Measurements from ENCODE around the gene PRICKLE4. TPM values are rescaled to one million over a fixed set of nuclear protein-coding genes. Genes with fewer than 3 reads are reported as not detected.

The PRICKLE4 gene
- total RNA-seq, 1 donor from 2014 or later: not detected

GRCh38 chr6:41732591-41733359 lies 47.8 kb upstream of the PRICKLE4 start:
- H3K4me3 ChIP-seq: peak overlapping the region; percentile 77
- H4K20me1 ChIP-seq (ENCODE audit: low read depth): peaks cover 6% of the 10 kb centered on the region
- peak overlapping the region; percentile 88 for H2AFZ ChIP-seq (replicated peaks)
- TF ChIP-seq EZH2 (IDR thresholded peaks at IDR 0.05): no peak
- no peak for TF ChIP-seq CTCF (IDR thresholded peaks at IDR 0.05)
- TF ChIP-seq EZH2phosphoT487 (IDR thresholded peaks at IDR 0.05): no peak
- H3K4me3 Mint-ChIP-seq: peak overlapping the region; percentile 92
- peaks cover 34% of the 10 kb centered on the region for H3K27me3 ChIP-seq
- H3K4me2 ChIP-seq: peak overlapping the region; percentile 96
- no peaks in the 10 kb centered on the region for H3K36me3 Mint-ChIP-seq
- H3K9ac ChIP-seq: no peak overlapping the region
- peaks cover 8% of the 10 kb centered on the region for H3K27me3 Mint-ChIP-seq (ENCODE audit: insufficient read depth, low read depth)
- DNase-seq (ENCODE audit: low spot score): no peak
- H3K36me3 ChIP-seq: no peaks in the 10 kb centered on the region
- peaks cover 25% of the 10 kb centered on the region for H3K4me1 ChIP-seq
- no peaks in the 10 kb centered on the region for H3K9me3 Mint-ChIP-seq
- no peaks in the 10 kb centered on the region for H3K9me3 ChIP-seq (ENCODE audit: low read depth)
- no peak overlapping the region for H3K27ac Mint-ChIP-seq
- H3K79me2 ChIP-seq (ENCODE audit: low read depth): no peaks in the 10 kb centered on the region
- peaks cover 24% of the 10 kb centered on the region for H3K4me1 Mint-ChIP-seq
- H3K27ac ChIP-seq: no peak overlapping the region
- peaks cover 41% of the 10 kb centered on the region for H3F3A ChIP-seq (ENCODE audit: low read depth)

DNA sequence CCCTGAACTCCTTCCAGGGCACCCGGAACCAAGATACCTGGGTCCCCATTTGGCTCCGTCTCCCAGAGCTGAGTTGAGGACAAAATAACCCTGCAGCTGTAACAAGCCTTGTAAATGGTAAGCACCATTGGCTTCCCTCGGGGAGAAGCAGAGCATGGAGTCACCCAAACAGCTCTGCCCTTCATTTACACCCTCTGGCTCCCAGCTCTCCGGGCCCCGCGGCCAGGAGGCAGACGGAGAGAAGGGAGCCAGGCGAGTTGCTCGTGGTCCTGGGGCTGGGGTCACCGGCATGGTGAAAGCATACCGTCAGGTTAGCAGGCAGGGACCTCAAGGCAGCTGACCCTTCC lies 47.2 kb upstream of the PRICKLE4 start:
- Mint-ChIP-seq H3K4me1 (peaks cover 24% of the 10 kb centered on the region), H3K27ac (no peak overlapping the region), H3K9me3 (no peaks in the 10 kb centered on the region), H3K4me3 (peak overlapping the region; percentile 92), H3K27me3 (ENCODE audit: insufficient read depth, low read depth) (peaks cover 8% of the 10 kb centered on the region), H3K36me3 (no peaks in the 10 kb centered on the region)
- no peak overlapping the region for H3K27ac ChIP-seq
- H3K4me2 ChIP-seq: peak overlapping the region; percentile 96
- H4K20me1 ChIP-seq (ENCODE audit: low read depth): peaks cover 6% of the 10 kb centered on the region
- H3K4me3 ChIP-seq: peak overlapping the region; percentile 77
- no peak overlapping the region for H3K9ac ChIP-seq
- TF ChIP-seq EZH2 (IDR thresholded peaks at IDR 0.05) (no peak), CTCF (IDR thresholded peaks at IDR 0.05) (no peak), EZH2phosphoT487 (IDR thresholded peaks at IDR 0.05) (no peak)
- H3K36me3 ChIP-seq: no peaks in the 10 kb centered on the region
- no peaks in the 10 kb centered on the region for H3K79me2 ChIP-seq (ENCODE audit: low read depth)
- peaks cover 34% of the 10 kb centered on the region for H3K27me3 ChIP-seq
- peaks cover 25% of the 10 kb centered on the region for H3K4me1 ChIP-seq
- no peaks in the 10 kb centered on the region for H3K9me3 ChIP-seq (ENCODE audit: low read depth)
- no peak for DNase-seq (ENCODE audit: low spot score)
- H2AFZ ChIP-seq (replicated peaks): peak overlapping the region; percentile 88
- H3F3A ChIP-seq (ENCODE audit: low read depth): peaks cover 41% of the 10 kb centered on the region

- H3K36me3 ChIP-seq: no peaks in the 10 kb centered on the region
- peaks cover 25% of the 10 kb centered on the region for H3K4me1 ChIP-seq
- H3F3A ChIP-seq (ENCODE audit: low read depth): peaks cover 41% of the 10 kb centered on the region
- peak overlapping the region; percentile 88 for H2AFZ ChIP-seq (replicated peaks)
- peak overlapping the region; percentile 92 for H3K4me3 Mint-ChIP-seq
- peak overlapping the region; percentile 96 for H3K4me2 ChIP-seq
- no peak overlapping the region for H3K27ac Mint-ChIP-seq
- no peaks in the 10 kb centered on the region for H3K79me2 ChIP-seq (ENCODE audit: low read depth)
- no peaks in the 10 kb centered on the region for H3K9me3 ChIP-seq (ENCODE audit: low read depth)
- H3K4me1 Mint-ChIP-seq: peaks cover 24% of the 10 kb centered on the region
- peaks cover 6% of the 10 kb centered on the region for H4K20me1 ChIP-seq (ENCODE audit: low read depth)
- peaks cover 9% of the 10 kb centered on the region for H3K27me3 Mint-ChIP-seq (ENCODE audit: insufficient read depth, low read depth)
- H3K27ac ChIP-seq: no peak overlapping the region
- H3K4me3 ChIP-seq: peak overlapping the region; percentile 77
- H3K9me3 Mint-ChIP-seq: no peaks in the 10 kb centered on the region
- H3K27me3 ChIP-seq: peaks cover 34% of the 10 kb centered on the region
- no peaks in the 10 kb centered on the region for H3K36me3 Mint-ChIP-seq
- DNase-seq (ENCODE audit: low spot score): peak; percentile 87
- TF ChIP-seq CTCF (IDR thresholded peaks at IDR 0.05) (no peak), EZH2phosphoT487 (IDR thresholded peaks at IDR 0.05) (no peak), EZH2 (IDR thresholded peaks at IDR 0.05) (no peak)
- no peak overlapping the region for H3K9ac ChIP-seq
Observed at GRCh38 chr6:41733707-41734665, 46.6 kb upstream of the PRICKLE4 start.

Data from neural progenitor cell (in vitro differentiated cells).